ENCODE results near the gene LIN7B.

Gene LIN7B, protein sequence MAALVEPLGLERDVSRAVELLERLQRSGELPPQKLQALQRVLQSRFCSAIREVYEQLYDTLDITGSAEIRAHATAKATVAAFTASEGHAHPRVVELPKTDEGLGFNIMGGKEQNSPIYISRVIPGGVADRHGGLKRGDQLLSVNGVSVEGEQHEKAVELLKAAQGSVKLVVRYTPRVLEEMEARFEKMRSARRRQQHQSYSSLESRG

DNA sequence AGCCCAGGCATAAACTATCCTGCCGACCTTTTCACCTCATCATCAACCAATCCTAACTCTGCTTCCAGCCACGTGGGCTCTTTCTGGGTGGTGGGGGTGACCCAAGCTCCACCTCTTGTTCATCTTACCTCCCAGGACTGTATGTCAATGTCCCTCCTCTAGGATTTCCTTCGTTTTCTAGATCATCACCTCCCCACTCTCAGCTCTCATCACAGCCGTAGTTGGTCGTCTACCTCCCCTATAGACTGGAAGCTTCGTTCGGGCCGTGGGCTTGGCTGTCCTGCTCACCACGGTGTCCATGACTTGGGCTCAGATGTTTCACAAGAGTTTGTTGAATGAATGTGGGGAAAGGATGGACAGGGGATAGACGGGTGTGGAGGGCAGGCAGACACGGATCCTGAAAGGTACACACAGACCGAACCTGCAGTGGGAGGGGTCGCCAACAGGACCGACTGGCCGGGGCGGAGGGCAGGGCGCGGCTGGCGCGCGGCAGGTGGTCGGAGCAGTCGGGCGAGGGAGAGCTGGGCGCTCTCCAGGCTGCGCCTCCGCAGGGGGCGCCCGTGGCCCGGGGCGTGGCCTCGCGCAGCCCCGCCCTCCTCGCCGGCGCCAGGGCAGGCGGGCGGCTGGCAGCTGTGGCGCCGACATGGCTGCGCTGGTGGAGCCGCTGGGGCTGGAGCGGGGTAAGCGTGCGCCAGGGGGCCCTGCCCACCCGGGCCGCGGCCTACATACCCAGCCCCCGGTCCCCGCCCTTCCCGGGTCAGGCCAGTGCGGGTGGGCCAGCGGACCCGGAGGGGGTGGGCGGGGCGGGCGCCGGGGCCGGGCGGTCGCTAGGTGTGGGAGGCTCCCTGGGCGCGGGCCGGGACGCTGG lies at the start of gene LIN7B:
Gene LIN7B (plus strand): TSS at position 609 of the 868 bp plus-strand sequence. CDS start 35 bp downstream, at position 644.
- no peaks in the 10 kb centered on the region for H3K27me3 ChIP-seq
- H3K9me3 ChIP-seq = no peaks in the 10 kb centered on the region
- peaks cover 0 to 5% (median under 1%) of the 10 kb centered on the region in 3 donors for H3K36me3 ChIP-seq
- peak within 1 kb of the TSS; percentile 88 to 90 for H3K27ac ChIP-seq
- peak; percentile 47 to 82 for DNase-seq
- peaks cover 0 to 43% (median 31%) of the 10 kb centered on the region in 4 donors for H3K4me1 ChIP-seq
- intact Hi-C loops (cut with DNase I; ENCODE audit: low total_unique reads) = no loop called here
- H3K4me3 ChIP-seq = peak within 1 kb of the TSS; percentile 87 to 89
- TF ChIP-seq, protein P1, sequence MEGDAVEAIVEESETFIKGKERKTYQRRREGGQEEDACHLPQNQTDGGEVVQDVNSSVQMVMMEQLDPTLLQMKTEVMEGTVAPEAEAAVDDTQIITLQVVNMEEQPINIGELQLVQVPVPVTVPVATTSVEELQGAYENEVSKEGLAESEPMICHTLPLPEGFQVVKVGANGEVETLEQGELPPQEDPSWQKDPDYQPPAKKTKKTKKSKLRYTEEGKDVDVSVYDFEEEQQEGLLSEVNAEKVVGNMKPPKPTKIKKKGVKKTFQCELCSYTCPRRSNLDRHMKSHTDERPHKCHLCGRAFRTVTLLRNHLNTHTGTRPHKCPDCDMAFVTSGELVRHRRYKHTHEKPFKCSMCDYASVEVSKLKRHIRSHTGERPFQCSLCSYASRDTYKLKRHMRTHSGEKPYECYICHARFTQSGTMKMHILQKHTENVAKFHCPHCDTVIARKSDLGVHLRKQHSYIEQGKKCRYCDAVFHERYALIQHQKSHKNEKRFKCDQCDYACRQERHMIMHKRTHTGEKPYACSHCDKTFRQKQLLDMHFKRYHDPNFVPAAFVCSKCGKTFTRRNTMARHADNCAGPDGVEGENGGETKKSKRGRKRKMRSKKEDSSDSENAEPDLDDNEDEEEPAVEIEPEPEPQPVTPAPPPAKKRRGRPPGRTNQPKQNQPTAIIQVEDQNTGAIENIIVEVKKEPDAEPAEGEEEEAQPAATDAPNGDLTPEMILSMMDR (IDR thresholded peaks at IDR 0.05) = peak; percentile 43 to 45

DNA sequence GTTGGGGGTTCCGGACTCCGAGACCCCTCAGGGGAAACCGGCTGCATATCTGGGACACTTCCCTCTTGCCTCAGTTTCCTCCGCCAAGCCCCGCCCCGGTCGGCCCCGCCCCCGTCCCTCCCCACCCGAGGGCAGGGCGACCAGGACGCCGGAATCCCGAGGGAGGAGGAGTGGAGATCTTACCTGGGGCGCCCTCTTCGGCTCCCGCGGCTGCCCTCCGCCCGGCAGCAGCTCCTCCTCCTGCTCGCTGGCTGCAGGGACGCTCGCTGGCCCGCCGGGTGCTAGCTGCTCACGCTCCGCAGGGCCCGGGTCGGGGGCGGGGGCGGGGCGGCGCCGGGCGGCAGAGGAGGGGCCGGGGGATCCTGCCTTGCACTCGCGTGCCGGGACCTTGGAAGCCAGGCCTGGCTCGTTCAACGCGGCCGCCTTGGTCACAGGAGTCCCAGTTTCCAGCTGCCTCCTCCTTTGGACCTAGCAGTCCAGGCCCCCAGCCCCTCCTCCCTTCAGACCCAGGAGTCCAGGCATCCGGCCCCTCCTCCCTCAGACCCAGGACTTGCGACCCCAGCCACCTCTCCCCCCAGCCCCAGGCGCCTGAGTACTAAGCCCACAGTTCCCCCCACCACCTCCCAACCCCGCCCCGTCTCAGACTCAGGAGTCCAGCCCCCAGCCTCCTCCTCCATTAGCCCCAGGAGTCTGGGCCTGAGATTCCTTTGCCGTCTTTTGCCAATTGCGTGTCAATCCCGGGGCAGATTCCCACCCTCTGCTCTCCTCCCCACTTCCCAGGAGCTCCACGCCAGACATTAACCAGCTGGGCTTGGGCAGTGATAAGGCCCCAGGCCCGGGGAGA lies 49.2 kb upstream of the LIN7B start, which contains the start of gene NTF4:
Gene NTF4 (minus strand): TSS at position 51 of the 844 bp plus-strand sequence. CDS start 2,821 bp downstream, outside the sequence.
- peaks cover 0 to 12% (median 8%) of the 10 kb centered on the region in 4 donors for H3K4me1 ChIP-seq
- no peak within 1 kb of the TSS for H3K4me3 ChIP-seq
- no peak for DNase-seq
- peaks cover 0 to 85% of the 10 kb centered on the region in 2 donors for H3K27me3 ChIP-seq
- intact Hi-C loops (cut with DNase I; ENCODE audit: low total_unique reads) = no loop called here
- TF ChIP-seq, protein P1 (IDR thresholded peaks at IDR 0.05) = no peak
- no peak within 1 kb of the TSS for H3K27ac ChIP-seq
- no peaks in the 10 kb centered on the region for H3K9me3 ChIP-seq
- no peaks in the 10 kb centered on the region for H3K36me3 ChIP-seq

DNA sequence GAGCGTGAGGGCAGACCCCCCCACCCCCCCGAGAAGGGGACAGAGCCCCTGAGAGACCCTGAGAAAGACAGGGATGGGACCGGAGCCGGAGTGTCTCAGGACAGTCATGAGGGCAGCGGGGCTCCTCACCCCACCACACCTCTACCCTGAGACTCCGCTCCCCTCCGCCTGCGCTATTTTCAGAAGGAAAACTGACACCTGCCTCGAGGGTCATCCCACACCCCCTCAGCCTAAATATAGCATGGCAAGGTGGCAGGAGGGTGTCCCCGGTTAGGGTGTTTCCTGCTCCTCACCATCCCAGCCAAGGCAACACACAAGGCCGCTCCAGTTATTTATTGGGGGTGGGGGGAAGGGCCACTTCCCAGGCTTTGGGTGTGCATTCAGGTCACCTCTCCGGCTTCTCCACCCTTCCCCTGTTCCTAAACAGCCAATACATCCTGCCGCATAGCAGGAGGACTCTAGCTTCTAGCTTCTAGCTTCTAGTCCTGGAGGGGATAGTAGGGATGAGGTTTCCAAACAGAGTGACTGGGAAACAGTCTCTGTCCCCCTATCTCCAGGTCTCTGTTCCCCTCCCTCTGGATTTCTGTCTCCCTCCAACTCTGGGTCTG lies 48.2 kb upstream of the LIN7B start:
- H3K4me1 ChIP-seq = peaks cover 0 to 12% (median 8%) of the 10 kb centered on the region in 4 donors
- TF ChIP-seq, protein P1 (IDR thresholded peaks at IDR 0.05) = no peak
- H3K9me3 ChIP-seq = no peaks in the 10 kb centered on the region
- no peaks in the 10 kb centered on the region for H3K36me3 ChIP-seq
- no peak overlapping the region for H3K27ac ChIP-seq
- peaks cover 0 to 95% of the 10 kb centered on the region in 2 donors for H3K27me3 ChIP-seq
- no peak overlapping the region for H3K4me3 ChIP-seq
- DNase-seq = no peak
- intact Hi-C loops (cut with DNase I; ENCODE audit: low total_unique reads) = no loop called here

DNA sequence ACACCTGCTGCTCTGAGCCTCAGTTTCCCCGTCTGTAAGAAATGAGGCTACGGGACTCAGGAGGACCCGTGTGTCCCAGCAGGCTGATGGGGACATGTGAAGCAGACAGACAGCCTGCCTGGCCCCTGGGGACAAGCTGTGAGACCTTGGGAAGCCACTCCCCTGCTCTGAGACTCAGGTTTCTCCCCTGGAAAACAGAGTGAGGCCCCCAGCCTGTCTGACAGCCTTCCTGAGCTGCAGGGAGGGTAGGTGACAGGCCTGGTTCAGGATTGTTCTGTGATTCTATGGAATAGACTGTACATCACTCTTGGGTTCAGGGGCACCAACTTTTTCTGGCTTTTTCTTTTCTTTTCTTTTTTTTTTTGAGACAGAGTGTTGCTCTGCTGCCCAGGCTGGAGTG lies 46.6 kb upstream of the LIN7B start:
- Histone ChIP-seq H3K9me3 (no peaks in the 10 kb centered on the region), H3K27me3 (peaks cover 3 to 95% of the 10 kb centered on the region in 2 donors), H3K27ac (no peak overlapping the region), H3K4me3 (no peak overlapping the region), H3K4me1 (peaks cover 0 to 20% (median 14%) of the 10 kb centered on the region in 4 donors), H3K36me3 (no peaks in the 10 kb centered on the region)
- intact Hi-C loops (cut with DNase I; ENCODE audit: low total_unique reads) = no loop called here
- TF ChIP-seq, protein P1 (IDR thresholded peaks at IDR 0.05) = no peak
- no peak for DNase-seq

DNA sequence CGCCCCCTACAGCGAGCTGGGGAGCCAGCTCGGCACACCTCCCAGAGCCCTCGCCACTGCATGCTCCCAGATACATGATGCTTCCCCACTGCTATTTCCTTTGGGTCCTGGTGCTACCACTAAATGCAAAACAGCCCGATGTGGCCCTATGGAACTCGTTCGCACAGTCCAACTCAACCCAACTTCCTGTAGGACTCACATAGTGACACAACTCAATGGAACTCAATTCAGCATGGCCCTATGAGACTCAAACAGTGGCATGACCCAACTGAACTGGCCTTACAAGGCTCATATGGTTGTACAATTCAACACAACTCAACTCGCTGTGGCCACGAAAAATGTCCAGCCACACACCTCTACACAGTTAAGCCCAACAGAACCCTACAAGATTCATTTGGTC lies 45.1 kb upstream of the LIN7B start:
- H3K27me3 ChIP-seq = peaks cover 3 to 97% of the 10 kb centered on the region in 2 donors
- intact Hi-C loops (cut with DNase I; ENCODE audit: low total_unique reads) = no loop called here

More for the DNA sequence above, 45.1 kb upstream of the LIN7B start:
- TF ChIP-seq, protein P1 (IDR thresholded peaks at IDR 0.05) = no peak
- H3K4me1 ChIP-seq = peaks cover 0 to 20% (median 14%) of the 10 kb centered on the region in 4 donors
- H3K36me3 ChIP-seq = no peaks in the 10 kb centered on the region
- no peak overlapping the region for H3K4me3 ChIP-seq
- DNase-seq = no peak
- H3K9me3 ChIP-seq = no peaks in the 10 kb centered on the region
- no peak overlapping the region for H3K27ac ChIP-seq
